ENCODE measurements around the gene PITPNC1.

PITPNC1 gene

GRCh38 chr17:67659028-67659427 is 281.9 kb downstream of the PITPNC1 start:
- no peak for DNase-seq

- DNase-seq: no peak
Measured at GRCh38 chr17:67662712-67663111, 285.6 kb downstream of the PITPNC1 start.

GRCh38 chr17:67663457-67663856 is 286.4 kb downstream of the PITPNC1 start:
- DNase-seq: no peak

GRCh38 chr17:67666028-67666427 is 288.9 kb downstream of the PITPNC1 start:
- no peak for DNase-seq

- DNase-seq: no peak
Measured at GRCh38 chr17:67666710-67667109, 289.6 kb downstream of the PITPNC1 start.

- DNase-seq: no peak
Measured at GRCh38 chr17:67671493-67671892, 294.4 kb downstream of the PITPNC1 start.

GRCh38 chr17:67672592-67673335 is 295.7 kb downstream of the PITPNC1 start:
- no peak for DNase-seq

- DNase-seq: no peak
Measured at GRCh38 chr17:67675481-67675880, 298.4 kb downstream of the PITPNC1 start.

- no peak for DNase-seq
Measured at GRCh38 chr17:67676305-67676704, 299.2 kb downstream of the PITPNC1 start.

GRCh38 chr17:67678414-67678813 is 301.3 kb downstream of the PITPNC1 start:
- DNase-seq: no peak

- no peak for DNase-seq
Measured at GRCh38 chr17:67679225-67679624, 302.1 kb downstream of the PITPNC1 start.

GRCh38 chr17:67679721-67680120 is 302.6 kb downstream of the PITPNC1 start:
- no peak for DNase-seq

- no peak for DNase-seq
Measured at GRCh38 chr17:67680445-67681224, 303.6 kb downstream of the PITPNC1 start.

GRCh38 chr17:67682196-67682595 is 305.1 kb downstream of the PITPNC1 start:
- DNase-seq: no peak

GRCh38 chr17:67685351-67685750 is 308.3 kb downstream of the PITPNC1 start:
- no peak for DNase-seq

- no peak for DNase-seq
Measured at GRCh38 chr17:67686241-67686640, 309.2 kb downstream of the PITPNC1 start.

GRCh38 chr17:67687511-67687910 is 310.4 kb downstream of the PITPNC1 start:
- DNase-seq: no peak

- peak; percentile 45 to 76 for DNase-seq
Measured at GRCh38 chr17:67689534-67690177, 312.6 kb downstream of the PITPNC1 start.

GRCh38 chr17:67693811-67694210 is 316.7 kb downstream of the PITPNC1 start:
- DNase-seq: no peak

GRCh38 chr17:67696347-67696746 is 319.3 kb downstream of the PITPNC1 start:
- no peak for DNase-seq

- no peak for DNase-seq
Measured at GRCh38 chr17:67696853-67697498, 319.9 kb downstream of the PITPNC1 start.

- no peak for DNase-seq
Measured at GRCh38 chr17:67700037-67700724, 323.1 kb downstream of the PITPNC1 start.

- no peak for DNase-seq
Measured at GRCh38 chr17:67700725-67701119, 323.6 kb downstream of the PITPNC1 start.

Data from CD4-positive, alpha-beta T cell treated with Interleukin-4 for 1 hour (primary cell).